Measurements from ENCODE around the gene FAS. TPM values are rescaled to one million over a fixed set of nuclear protein-coding genes. Genes with fewer than 3 reads are reported as not detected.

The FAS gene
- total RNA-seq, 1 donor from 2014 or later, result 6.3 TPM

- peaks cover 22% of the 10 kb centered on the region for H3K4me1 Mint-ChIP-seq
- no peaks in the 10 kb centered on the region for H3K9me3 Mint-ChIP-seq
- no peaks in the 10 kb centered on the region for H3K36me3 Mint-ChIP-seq
- no peak for TF ChIP-seq CTCF (IDR thresholded peaks at IDR 0.05; ENCODE audit: unreplicated experiment)
- no peak overlapping the region for H3K4me3 Mint-ChIP-seq
- no peaks in the 10 kb centered on the region for H3K27me3 Mint-ChIP-seq (ENCODE audit: low read depth)
- no peak overlapping the region for H3K27ac Mint-ChIP-seq
- DNase-seq (ENCODE audit: low spot score in 2 of 2, unreplicated experiment in 2 of 2), result no peak
Observed at GRCh38 chr10:88946965-88947590, 43.5 kb upstream of the FAS start.

- Mint-ChIP-seq H3K27me3 (ENCODE audit: low read depth) (no peaks in the 10 kb centered on the region), H3K27ac (no peak overlapping the region), H3K4me3 (no peak overlapping the region), H3K4me1 (peaks cover 39% of the 10 kb centered on the region), H3K9me3 (no peaks in the 10 kb centered on the region), H3K36me3 (no peaks in the 10 kb centered on the region)
- DNase-seq (ENCODE audit: low spot score in 2 of 2, unreplicated experiment in 2 of 2), result no peak
- no peak for TF ChIP-seq CTCF (IDR thresholded peaks at IDR 0.05; ENCODE audit: unreplicated experiment)
Observed at GRCh38 chr10:88949051-88949450, 41.5 kb upstream of the FAS start.

GRCh38 chr10:88949912-88950837, 40.4 kb upstream of the FAS start:
- H3K9me3 Mint-ChIP-seq, result no peaks in the 10 kb centered on the region
- H3K27ac Mint-ChIP-seq, result peak overlapping the region; percentile 94

GRCh38 chr10:88952647-88953111, 37.9 kb upstream of the FAS start, which contains the start of gene ACTA2:
TSS of gene ACTA2 (minus strand) at chr10:88952773. CDS start at chr10:88948930, 3,843 bp downstream.
- DNase-seq (ENCODE audit: low spot score in 2 of 2, unreplicated experiment in 2 of 2), result peak in 1 of 2 experiments; percentile 48
- peaks cover 44% of the 10 kb centered on the region for H3K4me1 Mint-ChIP-seq
- no peaks in the 10 kb centered on the region for H3K27me3 Mint-ChIP-seq (ENCODE audit: low read depth)
- peak within 1 kb of the TSS; percentile 94 for H3K27ac Mint-ChIP-seq
- H3K4me3 Mint-ChIP-seq, result peak within 1 kb of the TSS; percentile 39
- no peaks in the 10 kb centered on the region for H3K36me3 Mint-ChIP-seq
- no peak for TF ChIP-seq CTCF (IDR thresholded peaks at IDR 0.05; ENCODE audit: unreplicated experiment)
- no peaks in the 10 kb centered on the region for H3K9me3 Mint-ChIP-seq

More at GRCh38 chr10:88949912-88950837, 40.4 kb upstream of the FAS start:
- Mint-ChIP-seq H3K27me3 (ENCODE audit: low read depth) (no peaks in the 10 kb centered on the region), H3K4me1 (peaks cover 44% of the 10 kb centered on the region), H3K4me3 (peak overlapping the region; percentile 37), H3K36me3 (no peaks in the 10 kb centered on the region)
- TF ChIP-seq CTCF (IDR thresholded peaks at IDR 0.05; ENCODE audit: unreplicated experiment), result no peak
- no peak for DNase-seq (ENCODE audit: low spot score in 2 of 2, unreplicated experiment in 2 of 2)

- Mint-ChIP-seq H3K27ac (no peak overlapping the region), H3K4me1 (peaks cover 44% of the 10 kb centered on the region), H3K9me3 (no peaks in the 10 kb centered on the region), H3K36me3 (no peaks in the 10 kb centered on the region), H3K4me3 (no peak overlapping the region), H3K27me3 (ENCODE audit: low read depth) (no peaks in the 10 kb centered on the region)
- no peak for TF ChIP-seq CTCF (IDR thresholded peaks at IDR 0.05; ENCODE audit: unreplicated experiment)
- DNase-seq (ENCODE audit: low spot score in 2 of 2, unreplicated experiment in 2 of 2), result no peak
Observed at GRCh38 chr10:88953662-88954061, 36.9 kb upstream of the FAS start.
